ENCODE data around the gene VPS51.
"Not testable (repeated sequence)": the region's sequence is repeated elsewhere in the genome, so short reads cannot be mapped to it uniquely, and the experiment has no call there.

Gene VPS51

DNA sequence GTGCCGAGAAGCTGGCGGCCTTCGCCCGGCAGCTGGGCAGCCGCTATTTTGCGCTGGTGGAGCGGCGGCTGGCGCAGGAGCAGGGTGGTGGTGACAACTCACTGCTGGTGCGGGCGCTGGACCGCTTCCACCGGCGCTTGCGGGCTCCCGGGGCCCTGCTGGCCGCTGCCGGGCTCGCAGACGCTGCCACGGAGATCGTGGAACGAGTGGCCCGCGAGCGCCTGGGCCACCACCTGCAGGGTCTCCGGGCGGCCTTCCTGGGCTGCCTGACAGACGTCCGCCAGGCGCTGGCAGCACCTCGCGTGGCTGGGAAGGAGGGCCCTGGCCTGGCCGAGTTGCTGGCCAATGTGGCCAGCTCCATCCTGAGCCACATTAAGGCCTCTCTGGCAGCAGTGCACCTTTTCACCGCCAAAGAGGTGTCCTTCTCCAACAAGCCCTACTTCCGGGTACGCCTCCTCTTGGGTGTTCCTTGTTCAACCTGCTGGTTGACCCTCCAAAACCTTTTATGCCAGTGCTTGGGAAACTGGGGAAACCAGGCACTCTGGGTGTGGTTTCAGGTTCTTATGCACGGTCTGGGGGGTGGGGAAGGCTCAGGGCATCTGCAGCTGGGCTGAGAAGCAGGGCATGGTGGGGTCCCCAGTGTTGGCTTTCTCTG lies 12.6 kb downstream of the VPS51 start:
- no peak for DNase-seq

DNA sequence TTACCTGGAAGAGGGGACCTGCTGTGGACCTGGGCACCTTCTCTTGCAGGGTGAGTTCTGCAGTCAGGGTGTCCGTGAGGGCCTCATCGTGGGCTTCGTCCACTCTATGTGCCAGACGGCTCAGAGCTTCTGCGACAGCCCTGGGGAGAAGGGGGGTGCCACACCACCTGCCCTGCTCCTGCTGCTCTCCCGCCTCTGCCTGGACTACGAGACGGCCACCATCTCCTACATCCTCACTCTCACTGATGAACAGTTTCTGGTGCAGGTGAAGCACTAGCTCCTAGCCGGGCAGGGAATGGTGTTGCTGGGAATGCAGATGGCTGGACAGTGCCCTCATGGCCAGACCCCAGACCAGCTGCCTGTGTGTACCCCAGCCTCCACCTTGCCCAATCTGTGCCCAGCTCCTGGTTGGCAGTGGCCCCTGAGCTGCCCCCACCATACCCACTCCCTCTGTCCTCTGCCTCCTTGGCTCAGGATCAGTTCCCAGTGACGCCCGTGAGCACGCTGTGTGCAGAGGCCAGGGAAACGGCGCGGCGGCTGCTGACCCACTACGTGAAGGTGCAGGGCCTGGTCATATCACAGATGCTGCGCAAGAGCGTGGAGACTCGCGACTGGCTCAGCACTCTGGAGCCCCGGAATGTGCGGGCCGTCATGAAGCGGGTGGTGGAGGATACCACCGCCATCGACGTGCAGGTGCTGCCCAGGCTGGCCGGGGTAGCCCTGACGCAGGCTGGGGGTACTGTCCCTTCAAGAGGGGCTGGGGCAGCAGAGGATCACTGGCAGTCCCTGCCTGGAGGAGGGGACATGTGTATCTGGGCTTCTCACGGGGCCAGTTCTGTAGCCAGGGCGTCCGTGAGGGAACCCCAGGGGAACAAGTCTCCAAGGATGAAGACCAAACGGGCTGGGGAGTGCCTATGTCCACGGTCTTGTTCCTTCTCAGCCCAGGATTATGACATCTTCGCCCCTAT lies 13.5 kb downstream of the VPS51 start:
- DNase-seq, result no peak

DNA sequence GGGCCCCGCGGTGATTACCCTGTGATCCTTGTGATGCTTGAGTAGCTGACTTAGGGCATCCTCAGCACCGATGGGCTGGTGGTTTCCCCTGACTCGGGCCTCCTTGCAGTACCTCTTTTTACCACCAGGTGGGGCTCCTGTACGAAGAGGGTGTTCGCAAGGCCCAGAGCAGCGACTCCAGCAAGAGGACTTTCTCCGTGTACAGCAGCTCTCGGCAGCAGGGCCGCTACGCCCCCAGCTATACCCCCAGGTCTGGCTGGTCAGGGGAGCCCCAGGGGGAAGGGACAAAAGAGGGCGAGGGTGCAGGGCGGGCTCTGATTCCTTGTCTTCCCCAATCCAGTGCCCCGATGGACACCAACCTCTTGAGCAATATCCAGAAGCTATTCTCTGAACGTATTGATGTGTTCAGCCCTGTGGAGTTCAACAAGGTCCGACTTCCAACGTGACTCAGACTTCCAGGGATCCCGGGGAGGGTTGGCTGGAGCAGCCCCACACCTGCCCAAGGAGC lies 14.4 kb downstream of the VPS51 start:
- peak; percentile 92 for DNase-seq

DNA sequence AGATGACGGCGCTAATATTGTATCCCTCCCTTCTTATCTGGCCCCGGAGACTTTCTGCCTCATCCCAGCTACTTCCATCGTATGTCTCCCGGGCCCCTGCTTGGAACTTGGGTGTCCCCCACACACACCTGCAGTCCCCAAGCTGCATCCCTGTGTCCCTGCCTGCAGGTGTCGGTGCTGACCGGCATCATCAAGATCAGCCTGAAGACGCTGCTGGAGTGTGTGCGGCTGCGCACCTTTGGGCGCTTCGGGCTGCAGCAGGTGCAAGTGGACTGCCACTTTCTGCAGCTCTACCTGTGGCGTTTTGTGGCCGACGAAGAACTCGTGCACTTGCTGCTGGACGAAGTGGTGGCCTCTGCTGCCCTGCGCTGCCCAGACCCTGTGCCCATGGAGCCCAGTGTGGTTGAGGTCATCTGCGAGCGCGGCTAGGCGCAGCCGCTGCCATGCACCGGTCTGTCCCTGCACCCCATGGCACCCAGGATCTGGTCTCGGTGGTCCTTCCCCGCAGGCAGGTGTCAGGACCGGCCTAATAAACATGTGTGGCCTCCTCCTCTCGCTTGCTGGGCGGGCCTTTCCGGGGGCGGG lies 15.2 kb downstream of the VPS51 start:
- DNase-seq, result no peak

DNA sequence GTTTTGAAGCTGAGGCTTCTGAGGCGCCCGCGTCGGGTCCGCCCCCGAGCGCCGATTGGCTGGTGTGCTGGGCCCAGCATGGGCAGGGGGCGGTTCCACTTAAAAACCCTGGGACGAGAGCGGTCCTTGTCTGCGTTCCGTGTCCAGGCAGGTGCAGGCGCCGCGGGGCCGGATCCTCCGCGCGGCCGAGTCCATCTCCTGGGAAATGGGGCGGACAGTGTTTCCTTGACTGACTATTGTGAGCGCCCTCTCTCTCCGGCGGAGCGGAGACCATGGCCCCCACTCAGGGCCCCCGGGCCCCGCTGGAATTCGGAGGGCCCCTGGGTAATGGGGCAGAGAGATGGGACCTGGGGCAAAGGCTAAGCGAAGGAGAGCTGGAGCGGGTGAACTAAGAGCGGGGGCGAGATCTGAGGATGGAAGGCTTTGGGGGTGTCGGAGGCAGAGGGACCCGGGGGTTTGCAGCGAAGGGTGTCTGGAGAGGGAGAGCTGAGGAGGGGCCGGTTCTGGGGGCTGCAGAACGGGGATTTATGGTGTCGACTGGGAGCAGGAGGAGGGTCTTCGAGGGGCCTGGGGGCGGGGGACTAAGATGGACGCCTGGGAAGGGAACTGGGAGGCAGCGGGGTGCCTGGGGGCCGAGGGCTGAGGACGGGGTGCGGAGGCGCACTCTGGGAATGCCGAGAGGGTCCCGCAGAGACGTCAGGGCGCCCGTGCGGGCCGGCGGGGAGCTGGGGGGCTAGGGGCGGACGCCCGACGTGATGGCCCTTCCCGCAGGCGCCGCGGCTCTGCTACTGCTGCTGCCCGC lies 15.9 kb downstream of the VPS51 start, which contains the start of gene TM7SF2:
Gene TM7SF2, plus strand, starts transcription at position 129 of the 802 bp plus-strand sequence. Its CDS starts 144 bp downstream, at position 273.
- DNase-seq, result peak; percentile 96

DNA sequence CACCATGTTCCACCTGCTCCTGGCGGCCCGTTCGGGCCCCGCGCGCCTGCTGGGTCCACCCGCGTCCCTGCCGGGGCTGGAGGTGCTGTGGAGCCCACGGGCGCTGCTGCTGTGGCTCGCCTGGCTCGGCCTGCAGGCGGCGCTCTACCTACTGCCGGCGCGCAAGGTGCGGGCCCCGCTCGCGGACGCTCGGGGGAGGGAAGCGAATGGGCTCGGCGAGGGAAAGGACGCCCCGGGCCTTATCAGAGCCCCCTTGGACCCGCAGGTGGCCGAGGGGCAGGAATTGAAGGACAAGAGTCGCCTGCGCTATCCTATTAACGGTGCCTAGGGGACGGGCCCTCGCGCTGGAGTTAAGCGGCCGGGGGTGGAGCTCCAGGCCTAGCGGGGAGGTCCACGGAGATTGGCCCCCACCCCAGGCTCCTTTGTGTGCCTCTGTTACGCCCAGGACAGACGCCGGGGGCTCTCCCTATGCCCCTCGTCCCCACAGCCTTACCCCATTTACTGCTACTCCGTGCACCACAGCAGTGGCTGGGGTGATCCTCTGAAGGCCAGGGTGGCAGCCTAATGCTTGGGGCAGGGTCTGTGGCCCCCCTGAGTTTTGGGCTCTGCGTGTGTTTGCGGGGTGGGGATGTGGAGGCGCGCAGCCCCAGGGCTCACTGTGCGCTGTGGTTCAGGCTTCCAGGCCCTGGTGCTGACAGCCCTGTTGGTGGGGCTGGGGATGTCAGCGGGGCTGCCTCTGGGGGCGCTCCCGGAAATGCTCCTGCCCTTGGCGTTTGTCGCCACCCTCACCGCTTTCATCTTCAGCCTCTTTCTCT lies 16.7 kb downstream of the VPS51 start:
- DNase-seq, result peak; percentile 71

DNA sequence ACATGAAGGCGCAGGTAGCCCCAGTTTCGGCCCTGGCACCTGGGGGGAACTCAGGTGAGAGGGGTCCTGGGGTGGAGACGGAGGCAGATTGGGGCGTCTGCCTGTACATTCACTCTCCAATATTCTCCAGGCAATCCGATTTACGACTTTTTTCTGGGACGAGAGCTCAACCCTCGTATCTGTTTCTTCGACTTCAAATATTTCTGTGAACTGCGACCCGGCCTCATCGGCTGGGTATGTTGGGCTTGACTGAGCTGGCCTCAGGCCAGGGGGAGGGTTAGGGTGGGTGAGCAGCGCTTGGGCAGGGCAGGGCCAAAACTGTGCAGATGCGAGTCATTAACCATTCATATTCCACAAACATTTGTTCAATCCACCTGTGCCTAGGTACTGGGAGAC lies 17.3 kb downstream of the VPS51 start:
- no peak for DNase-seq

DNA sequence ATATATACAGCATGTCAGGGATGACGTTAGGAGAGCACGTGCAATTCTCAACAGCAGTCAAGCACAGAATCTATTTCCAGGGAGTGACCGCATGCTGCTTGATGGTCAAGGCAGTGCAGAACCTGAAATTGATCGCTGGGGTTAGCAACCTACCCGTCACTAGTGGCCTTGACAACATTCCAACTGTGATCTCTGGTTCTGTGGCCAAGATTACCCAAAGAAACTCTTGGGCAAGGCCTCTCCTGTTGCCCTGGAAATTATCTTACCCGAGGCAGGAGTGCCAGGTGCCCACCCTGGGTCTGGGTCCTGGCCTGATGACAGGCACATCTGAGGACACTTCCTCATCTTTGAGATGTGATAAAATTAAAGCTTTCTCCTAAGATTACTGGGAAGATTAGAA lies 17.8 kb downstream of the VPS51 start:
- no peak for DNase-seq

DNA sequence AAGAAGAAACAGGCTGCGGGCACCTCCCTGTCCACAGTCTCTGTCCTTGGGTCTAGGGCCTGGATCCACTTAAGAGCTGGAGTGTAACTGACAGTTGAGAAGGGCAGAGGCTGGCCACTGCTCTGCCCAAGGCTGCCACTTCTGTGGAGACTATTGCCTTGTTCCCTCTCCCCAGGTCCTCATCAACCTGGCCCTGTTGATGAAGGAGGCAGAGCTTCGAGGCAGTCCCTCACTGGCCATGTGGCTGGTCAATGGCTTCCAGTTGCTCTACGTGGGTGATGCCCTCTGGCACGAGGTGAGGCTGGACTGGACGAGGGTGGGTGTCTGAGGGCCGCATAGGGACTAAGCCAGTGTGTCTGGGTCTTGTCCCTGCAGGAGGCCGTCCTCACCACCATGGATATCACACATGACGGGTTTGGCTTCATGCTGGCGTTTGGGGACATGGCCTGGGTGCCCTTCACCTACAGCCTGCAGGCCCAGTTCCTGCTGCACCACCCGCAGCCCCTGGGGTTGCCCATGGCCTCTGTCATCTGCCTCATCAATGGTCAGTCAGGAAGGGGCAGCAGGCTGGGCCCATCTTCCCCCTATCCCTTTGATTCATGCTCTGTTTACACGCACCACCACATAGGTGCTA lies 18.6 kb downstream of the VPS51 start:
- DNase-seq, result no peak

DNA sequence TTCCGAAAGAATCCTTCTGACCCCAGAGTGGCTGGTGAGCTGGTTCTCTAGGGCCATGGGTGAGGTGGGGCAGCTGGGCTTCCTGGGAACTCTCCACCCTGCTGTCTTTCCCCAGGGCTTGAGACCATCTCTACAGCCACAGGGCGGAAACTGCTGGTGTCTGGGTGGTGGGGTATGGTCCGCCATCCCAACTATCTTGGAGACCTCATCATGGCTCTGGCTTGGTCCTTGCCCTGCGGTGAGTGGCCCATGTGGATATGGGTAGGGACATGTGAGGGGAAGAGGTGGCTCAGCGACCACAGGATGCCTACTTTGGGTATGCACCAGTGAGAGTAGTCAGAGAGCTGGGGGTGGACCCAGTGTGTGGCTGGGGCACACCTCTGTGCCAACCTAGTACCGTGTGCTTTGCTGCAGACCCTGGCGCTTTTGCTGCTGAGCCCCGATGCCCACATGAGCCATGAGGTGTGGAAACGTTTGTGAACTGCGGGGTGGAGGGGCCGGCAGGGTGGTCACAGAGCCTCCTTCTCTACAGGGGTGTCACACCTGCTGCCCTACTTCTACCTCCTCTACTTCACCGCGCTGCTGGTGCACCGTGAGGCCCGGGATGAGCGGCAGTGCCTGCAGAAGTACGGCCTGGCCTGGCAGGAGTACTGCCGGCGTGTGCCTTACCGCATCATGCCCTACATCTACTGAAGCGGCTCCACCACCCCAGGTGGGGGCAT lies 19.5 kb downstream of the VPS51 start:
- DNase-seq, result no peak

DNA sequence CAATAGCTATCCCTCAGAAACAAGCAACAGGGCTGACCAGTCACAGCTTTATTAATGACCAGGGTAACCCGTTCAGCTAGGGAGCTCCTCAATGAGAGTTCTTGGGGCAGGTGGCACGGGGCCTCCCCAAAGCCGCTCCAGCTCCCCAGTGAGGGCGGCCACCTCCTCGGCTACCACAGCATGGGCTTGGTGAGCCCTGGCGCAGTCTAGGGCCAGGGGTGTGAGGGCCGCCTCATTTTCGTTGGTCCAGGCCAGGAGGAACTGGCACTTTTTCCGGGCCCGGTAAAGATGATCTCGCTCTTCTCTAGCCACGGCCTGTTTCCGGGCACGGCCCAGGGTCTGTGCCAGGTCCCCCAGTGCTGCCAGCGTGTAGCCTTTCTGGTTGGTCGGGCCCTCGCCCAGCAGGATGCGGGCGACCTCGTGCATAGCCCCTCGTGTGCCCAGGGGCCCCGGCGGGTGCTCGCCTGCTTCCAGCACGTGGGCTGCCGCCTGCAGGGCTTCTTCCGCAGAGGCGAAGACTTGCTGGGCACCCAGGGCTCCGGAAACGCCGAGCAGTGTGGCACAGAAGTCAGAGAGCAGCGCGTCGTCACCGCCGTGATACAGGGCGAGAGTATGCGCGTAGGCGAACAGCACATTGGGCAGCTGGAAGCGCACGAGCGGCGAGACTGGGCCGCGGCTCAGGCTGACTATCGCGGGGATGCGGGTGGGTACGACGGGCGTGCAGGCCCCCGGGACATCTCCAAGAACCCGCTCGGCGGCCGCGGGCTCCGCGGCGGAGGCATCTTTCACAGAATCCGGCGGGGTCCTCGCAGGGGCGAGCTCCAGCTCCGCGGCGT lies 20.6 kb downstream of the VPS51 start:
- DNase-seq, result peak; percentile 41

DNA sequence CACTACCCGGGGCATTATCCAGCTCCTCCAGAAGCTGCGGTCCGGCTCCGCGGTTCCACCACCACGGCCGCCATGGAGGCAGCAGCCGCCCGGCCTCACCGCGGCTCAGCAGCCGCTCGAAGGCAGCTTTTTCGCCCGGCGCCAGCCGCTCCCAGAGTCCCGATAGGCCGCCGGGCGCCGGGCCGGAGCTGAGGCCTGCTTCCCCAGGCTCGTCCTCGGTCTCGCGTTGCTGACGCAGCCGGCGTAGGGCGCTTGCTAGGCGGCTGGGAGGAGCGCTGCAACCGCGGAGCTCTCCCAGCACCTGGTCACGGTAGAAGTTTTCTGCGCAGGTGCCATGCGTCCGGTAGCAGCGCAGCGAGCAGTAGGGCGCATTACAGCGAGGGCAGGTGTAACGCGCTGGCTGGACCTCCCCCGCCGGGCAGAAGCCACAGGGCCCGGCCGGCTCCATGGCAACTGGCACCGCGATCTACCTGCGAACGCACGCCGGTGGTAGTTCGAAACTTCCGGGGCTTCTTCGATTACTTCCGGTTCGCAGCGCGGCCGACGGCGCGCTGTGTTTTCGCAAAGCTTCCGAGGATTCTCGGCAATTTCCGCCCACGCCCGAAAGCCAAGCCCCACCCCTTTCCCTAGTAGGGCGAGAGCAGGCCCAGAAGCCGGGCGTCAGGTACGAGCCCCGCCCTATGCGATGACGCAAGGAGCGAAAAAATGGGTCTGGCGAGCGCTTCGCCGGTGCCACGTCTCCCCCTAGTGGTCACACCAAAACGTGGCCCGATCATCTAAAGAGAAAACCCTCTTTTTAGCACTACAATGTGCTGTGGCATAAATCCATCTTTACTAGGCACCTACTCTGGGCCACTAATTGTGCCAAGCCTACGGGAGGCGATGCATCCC lies 21.4 kb downstream of the VPS51 start, which contains the start of gene ZNHIT2:
Gene ZNHIT2, minus strand, starts transcription at position 496 of the 891 bp plus-strand sequence. Its CDS starts 48 bp downstream, at position 448.
- peak; percentile 100 for DNase-seq

DNA sequence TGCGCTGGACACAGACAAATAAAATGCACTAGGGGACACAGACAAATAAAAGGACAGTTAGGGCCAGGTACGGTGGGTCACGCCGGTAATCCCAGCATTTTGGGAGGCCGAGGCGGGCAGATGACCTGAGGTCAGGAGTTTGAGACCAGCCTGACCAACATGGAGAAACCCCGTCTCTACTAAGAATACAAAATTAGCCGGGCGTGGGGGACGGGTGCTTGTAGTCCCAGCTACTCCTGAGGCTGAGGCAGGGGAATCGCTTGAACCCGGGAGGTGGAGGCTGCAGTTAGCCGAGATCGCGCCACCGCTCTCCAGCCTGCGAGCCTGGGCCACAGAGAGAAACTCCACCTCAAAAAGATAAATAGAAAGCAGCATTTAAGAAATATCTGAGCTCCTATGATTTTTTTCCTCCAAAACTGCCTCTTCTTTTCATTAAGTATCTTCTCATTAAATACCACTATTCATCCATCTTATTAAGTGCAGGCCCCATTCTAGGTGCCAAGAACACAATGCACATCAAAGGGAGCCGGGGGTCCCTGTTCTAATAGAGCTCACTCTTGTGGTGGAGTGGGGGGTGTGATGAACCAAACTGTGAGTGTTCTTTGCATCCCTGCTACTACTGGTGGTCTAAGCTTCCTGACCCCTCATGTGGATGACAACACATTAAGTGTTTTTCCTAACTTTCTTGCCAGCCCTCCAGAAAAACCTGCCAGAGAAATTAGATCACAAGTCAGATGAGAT lies 22.3 kb downstream of the VPS51 start:
- DNase-seq, result no peak

DNA sequence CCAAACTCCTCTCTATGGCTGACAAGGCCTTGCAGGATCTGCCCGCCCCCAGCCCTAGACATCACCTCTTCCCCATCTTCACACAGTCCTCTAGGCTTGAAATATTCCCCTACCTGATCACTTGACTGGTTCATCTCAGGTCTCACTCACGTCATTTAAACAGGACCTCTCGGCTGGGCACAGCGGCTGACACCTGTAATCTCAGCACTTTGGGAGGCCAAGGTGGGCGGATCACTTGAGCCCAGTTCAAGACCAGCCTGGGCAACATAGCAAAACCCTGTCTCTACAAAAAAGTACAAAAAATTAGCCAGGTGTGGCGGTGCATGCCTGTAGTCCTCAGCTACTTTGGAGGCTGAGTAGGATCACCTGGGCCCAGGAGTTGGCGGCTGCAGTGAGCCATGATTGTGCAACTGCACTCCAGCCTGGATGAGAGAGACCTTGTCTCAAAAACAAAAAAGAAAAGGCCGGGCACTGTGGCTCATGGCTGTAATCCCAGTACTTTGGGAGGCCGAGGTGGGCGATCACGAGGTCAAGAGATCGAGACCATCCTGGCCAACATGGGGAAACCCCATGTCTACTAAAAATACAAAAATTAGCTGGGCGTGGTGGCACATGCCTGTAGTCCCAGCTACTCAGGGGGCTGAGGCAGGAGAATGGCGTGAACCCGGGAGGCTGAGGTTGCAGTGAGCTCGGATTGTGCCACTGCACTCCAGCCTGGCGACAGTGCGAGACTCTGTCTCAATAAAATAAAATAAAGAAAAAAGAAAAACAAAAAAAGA lies 23.1 kb downstream of the VPS51 start:
- not testable (repeated sequence) for DNase-seq

DNA sequence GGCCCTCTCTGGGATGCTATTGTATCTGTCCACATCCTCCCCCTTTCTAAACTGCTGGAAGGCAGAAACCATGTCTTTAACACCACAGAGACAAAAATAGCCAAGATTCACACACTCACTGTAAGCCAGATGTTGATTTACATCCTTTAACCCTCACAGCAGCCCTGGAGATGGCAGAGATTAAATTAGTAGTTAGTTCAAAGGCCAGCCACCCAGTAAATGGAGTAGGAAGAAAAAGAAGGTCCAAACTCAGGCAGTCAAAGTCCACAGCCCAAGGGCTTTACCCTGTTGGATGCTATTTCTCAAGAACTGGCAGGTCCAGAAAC lies 23.6 kb downstream of the VPS51 start:
- no peak for DNase-seq

DNA sequence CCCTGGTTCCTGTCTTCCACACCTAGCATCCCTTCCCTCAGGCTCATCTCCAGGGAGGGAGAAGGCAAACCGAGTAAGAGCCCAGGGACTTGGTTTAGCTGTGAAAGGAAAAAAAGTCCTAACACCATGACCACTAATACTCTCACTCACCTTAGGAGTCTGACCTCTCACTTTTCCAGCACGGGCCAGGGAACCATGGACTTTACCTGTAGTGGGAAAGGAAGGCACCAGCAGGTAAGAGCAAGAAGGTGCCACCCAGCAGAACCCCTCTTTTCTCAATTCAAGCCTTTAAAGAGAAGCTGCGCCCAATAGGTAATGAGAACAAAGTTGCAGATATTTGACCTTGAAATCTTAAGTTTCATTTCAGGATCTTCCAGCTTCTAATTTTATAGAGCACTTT lies 24.8 kb downstream of the VPS51 start:
- DNase-seq, result no peak

DNA sequence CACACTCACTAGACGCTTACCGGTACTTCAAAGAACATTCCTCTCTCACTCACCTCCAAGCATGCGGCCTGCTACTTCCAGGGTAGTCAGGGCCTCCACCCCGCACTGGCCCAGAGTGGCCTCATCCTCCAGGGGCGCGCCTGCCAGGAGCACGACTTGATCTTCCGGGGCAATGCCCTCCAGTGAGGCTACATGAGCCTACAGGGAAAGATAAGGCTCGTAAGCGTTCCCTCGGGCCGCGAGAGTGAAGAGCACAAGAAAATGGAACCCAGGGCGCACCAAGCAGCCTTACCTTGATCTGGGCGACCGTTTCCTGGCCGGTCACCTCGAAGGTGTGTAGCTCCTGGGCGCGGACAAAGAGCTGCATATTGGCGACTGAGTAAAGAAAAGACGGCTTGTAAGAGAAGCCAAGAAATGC lies 25.4 kb downstream of the VPS51 start:
- peak; percentile 40 for DNase-seq

All from suppressor macrophage treated with lipopolysaccharide for 4 hours (primary cell).